Stimulated activated CD8-positive, alpha-beta memory T cell treated with anti-CD3 and anti-CD28 coated beads, Interleukin-2, amount 100 ng/mL, for 48 hours (primary cell): ENCODE data around the gene MYO1H.
"Not testable (repeated sequence)": the region's sequence is repeated elsewhere in the genome, so short reads cannot be mapped to it uniquely, and the experiment has no call there.

Experiments used
- DNase-seq, 2 donors: peaks; one replicate each; pipeline ENCODE4 v3.0.0-alpha.2; 2020; ENCODE audit warnings: low read depth in 2 of 2

The MYO1H gene, protein sequence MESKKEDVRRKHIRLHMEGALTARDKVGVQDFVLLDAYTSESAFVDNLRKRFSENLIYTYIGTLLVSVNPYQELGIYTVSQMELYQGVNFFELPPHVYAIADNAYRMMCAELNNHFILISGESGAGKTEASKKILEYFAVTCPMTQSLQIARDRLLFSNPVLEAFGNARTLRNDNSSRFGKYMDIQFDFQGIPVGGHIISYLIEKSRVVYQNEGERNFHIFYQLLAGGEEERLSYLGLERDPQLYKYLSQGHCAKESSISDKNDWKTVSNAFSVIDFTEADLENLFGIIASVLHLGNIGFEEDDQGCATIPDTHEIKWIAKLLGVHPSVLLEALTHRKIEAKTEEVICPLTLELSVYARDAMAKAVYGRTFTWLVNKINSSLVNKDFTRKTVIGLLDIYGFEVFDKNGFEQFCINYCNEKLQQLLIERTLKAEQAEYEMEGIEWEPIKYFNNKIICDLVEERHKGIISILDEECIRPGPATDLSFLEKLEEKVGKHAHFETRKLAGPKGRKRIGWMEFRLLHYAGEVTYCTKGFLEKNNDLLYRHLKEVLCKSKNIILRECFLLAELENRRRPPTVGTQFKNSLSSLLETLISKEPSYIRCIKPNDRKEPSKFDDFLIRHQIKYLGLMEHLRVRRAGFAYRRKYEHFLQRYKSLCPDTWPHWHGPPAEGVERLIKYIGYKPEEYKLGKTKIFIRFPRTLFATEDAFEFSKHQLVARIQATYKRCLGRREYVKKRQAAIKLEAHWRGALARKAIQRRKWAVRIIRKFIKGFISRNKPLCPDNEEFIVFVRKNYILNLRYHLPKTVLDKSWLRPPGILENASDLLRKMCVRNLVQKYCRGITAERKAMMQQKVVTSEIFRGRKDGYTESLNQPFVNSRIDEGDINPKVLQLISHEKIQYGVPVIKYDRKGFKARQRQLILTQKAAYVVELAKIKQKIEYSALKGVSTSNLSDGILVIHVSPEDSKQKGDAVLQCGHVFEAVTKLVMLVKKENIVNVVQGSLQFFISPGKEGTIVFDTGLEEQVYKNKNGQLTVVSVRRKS

DNA sequence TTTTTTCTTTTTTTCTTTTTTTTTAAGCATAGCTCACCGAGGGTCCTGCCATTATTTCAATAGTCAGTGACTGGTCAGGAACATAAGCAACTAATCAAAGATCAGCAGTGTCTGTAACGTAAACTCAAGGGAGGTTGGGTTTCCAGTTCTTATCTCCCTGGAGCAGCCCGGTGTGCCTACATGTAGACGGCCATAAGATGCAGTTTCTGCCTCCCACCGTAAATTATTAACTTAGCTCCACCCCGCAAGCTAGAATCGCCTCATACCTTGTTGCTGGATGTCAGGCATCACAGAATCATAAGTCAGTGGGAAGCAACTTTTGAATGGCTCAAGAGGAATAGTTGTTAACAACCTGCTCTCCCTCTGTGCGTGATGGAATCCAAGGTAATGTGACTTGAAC lies at the start of gene MYO1H:
Gene MYO1H, plus strand, starts transcription at position 312 of the 400 bp plus-strand sequence. Its CDS starts 61 bp downstream, at position 373.
- DNase-seq, result no peak

DNA sequence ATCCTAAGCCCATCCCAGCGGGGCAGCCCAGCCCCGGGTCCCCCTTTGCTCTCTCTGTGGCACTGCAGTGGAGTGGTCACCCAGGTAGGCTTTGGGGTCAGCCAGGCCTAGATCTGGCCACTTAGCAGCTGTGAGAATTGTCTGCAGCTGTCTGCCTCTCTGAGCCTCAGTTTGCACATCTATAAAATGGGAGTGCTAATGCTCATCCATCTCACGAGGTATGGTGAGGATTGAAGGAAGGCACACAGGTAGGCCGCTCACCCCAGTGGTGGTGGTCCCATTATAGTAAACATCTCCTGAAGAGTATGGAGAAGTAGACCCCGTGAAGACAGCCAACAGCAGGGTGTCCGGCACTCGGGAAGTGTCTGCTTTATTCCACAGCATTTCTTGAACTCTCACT lies 47.9 kb upstream of the MYO1H start:
- DNase-seq, result no peak

DNA sequence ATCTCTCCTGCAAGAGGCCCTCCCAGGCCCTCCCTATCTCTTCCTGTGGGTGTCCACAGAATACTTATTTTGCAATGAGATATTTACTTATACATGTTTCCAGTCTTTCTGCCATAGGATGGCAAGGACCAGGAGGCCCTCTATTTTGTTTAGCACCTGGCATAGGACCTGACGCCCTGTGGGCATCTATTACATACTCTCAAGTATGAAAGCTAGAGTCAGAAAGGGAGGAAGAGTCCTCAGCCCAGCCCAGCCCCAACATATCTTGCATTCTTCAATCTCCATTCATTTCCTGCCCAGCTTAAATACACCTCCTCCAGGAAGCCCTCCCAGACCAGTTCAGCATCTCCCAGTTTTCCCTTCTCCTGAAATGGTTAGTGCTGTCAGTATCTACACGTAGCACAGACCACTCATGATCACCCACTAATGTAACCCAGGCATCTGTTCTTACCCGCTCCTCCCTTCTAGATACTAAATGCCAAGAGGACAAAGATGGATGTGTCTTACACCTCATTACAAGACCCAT lies 46.0 kb upstream of the MYO1H start:
- no peak for DNase-seq

DNA sequence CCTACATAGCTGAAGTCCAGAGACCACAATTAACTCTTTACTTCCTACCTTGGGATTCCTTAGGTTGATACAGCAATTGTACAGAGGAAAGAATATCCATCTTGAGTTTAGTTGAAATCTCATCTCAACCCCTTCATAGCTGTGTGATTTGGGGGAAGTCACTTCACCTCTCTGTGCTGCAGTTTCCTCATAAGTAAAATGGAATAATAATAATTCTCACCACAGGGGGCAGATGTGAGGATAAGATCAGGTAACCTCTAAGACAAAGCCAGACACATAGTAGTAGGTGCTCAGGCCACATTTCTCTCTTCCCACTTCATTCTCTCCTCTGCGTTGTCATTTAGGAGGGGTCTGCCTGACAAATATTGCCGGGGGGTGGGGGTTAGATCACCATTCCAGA lies 45.3 kb upstream of the MYO1H start:
- no peak for DNase-seq

DNA sequence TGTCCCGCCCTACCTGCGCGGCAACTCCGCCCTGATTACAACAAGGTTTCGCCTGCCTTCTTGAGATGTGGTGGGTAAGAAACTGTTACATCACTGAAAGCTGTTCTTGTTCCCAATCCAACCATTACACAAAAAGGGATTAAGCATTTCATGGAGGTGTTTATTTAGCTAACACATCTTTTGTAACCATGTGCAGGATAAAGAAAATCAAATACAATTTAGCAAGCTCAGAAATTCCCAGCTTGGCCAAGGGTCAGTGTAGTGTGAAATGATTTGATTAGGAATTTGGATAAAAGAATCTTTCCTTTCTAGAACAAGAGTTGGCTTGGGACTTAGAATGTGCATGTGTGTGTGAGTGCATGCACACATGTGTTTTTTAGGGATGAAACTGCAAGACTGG lies 44.9 kb upstream of the MYO1H start:
- no peak for DNase-seq

DNA sequence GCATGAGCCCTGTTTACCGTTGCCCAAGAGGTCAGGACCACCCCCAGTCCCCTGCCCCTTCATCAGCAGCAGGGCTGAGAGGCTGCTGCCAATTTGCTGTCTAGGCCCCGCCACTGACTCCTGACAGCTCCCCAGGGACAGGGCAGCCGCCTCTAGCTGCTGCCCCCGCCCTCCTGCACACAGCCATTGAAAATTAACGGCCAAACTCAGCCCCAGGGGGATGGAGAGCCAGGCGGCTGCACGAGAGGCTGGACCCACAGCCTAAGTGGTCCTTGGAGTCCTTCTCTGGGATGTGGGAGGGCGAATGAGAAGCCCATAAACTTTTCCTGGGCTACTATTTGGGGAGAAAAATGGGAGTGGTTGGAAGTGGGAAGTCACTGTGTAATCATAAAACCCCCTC lies 43.2 kb upstream of the MYO1H start:
- DNase-seq, result no peak

DNA sequence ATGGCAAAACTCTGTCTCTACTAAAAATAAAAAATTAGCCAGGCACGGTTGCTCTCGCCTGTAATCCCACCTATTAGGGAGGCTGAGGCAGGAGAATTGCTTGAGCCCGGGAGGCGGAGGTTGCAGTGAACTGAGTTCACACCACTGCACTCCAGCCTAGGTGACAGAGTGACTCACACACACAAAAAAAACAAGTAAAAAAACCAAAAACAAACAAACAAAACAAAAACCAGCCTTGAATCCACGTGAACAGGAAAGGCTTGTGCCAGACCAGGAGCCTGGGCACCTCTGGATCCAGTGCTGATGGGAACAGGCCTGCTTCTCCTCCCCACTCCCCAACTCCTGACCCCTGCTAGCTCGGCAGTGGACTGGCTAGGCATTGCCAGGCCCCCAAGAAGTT lies 42.2 kb upstream of the MYO1H start:
- no peak for DNase-seq

DNA sequence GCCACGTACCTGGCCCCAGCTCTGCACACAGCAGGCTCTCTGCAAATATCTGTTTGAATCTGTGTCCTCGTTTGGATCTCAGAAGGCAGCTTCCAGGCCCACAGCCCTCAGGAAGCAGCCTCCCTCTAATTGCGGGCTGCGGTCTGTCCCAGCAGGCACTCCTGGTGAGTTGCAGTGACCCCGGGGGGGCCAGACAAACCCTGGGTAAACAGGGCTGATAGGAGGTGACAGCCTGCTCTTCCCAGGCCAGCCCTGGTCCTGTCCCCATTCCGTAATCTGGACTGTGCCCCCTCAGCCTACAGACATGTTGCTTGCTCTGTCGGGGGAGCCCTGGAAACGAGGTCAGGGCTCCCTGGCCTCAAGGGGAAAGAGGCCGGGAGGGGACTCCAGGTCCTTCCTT lies 40.6 kb upstream of the MYO1H start:
- DNase-seq, result no peak

DNA sequence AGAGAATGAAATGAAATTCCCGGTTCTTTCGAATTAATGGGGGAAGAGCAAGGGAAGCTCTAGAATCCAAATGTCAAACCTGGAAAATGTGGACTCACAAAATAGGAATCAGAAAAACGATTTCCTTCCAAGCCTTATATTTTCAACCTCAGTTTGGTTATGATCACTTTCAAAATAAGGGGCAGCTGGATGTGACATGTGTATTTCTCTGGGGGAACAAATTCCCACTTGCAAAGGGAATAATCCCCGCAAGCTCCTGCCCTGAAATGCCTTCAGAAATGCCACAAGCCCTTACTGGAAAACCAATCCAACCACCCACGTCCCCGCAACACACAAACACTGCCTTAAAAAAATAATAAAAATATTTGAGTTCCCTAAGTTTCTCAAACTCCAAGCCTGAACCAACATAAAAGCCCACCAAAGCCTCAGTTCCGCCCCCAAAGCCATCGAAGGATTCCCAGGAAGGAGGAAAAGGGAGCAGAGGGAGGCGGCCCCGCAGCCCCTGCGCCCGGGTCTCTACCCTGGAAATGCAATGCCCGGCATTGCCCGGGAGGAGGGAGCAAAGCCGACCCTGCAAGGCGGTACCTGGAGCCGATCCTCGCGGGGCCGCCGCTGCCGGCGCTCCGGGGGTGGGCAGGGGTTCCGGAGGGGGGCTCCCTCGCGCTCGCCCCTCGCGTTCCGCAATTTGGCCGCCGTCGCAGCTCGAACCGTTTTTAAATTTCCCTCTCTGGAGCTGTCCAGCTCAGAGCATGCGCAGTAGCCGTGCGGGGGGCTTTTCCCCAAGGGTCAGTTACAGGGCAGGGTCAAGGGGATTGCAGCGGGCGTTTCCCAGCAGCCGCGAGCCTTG lies 38.9 kb upstream of the MYO1H start, which contains the start of gene FOXN4:
Gene FOXN4, minus strand, starts transcription at position 751 of the 847 bp plus-strand sequence. CDS start 963 bp downstream, outside the sequence.
- DNase-seq, result no peak

DNA sequence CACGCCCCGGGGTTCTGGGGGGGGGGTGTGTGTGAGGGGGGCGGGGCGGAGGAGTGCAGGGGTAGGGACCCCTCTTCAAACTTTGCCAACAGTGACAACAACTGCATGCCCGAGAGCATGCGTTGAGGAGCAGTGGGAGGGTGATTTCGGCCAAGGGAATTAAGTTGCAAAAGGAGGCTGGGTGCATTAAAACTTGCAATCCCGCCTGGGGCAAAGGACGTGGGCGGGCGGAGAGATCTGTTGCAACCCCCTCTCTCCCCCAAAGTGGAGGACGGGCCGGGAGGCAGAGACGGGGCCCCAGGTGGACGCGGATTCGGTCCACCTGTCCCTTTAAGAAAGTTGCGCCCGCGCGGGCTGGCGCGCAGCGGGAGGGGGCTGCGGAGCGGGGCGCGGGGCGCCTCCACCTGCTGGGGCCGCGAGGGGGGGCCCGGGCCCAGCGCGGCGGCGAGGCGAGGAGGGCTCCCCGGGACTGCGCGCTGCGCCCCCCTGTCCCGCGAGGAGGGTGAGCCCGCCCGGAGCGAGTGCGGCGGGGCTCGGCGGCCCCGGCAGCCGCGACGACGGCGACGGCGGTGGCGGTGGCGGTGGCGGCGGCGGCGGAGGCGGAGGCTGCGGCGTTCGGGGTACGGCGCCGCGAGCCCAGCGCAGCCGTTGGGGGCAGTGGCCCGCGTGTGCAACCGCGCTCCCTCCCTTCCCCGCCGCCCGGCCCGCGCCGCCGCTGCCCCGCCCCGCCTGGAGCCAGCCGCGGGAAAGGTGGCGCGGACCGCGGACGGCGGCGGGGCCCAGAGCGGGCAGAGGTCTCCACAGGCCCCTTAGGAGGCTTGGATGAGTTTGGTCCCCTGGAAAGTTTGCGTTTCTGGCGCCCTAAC lies 38.1 kb upstream of the MYO1H start:
- DNase-seq, result no peak

DNA sequence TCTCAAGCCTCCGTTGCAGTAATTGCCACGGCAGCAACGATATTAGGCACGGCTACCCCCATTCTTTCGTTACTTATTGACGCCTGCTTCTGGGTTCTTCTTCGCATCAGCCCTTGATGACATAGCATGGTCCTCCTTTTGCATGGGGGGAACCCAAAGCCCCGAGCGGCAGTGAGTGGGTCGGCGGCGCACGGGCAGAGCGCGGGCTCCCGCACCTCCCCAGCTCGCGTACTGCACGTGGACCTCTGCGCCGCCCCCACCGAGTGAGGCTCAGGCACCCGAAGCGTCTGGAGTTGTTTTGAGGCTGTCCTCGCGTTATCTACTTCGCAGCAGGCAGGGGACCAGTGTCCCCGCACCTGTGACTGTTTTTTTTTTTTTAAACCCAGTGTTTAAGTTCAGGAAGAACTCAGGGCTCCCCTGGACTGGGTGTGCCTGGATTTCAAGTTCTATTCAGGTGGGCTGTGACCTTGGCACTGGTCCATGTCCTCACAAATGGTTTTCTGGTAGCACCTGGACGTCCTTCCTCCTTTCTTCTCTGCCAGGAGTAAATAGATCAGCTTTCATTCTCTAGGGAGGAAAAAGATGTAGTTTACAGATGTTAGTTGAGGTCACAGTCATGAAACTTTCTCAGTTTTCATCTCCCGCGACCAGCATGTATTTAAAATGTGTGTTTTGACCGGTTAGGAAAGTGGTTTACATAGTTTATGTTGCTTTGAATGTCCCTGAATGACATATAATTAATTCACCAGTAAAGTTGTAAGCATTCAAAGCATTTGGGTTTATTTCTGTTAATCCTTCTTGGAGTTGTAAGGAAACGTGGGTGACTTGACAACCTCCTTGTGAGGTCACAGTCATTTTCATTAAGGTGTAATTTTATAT lies 37.2 kb upstream of the MYO1H start:
- no peak for DNase-seq

DNA sequence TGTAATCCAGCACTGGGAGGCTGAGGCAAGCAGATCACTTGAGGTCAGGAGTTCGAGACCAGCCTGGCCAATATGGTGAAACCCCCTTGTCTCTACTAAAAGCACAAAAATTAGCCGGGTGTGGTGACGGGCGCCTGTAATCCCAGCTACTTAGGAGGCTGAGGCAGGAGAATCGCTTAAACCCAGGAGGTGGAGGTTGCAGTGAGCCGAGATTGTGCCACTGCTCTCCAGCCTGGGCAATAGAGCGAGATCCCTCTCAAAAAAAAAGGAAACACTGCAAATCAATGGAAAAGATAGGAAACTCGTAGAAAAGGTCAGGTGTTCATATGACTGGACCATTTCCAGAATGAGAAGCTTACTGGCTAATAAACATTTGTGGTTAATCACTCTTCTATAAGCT lies 26.4 kb upstream of the MYO1H start:
- not testable (repeated sequence) for DNase-seq

DNA sequence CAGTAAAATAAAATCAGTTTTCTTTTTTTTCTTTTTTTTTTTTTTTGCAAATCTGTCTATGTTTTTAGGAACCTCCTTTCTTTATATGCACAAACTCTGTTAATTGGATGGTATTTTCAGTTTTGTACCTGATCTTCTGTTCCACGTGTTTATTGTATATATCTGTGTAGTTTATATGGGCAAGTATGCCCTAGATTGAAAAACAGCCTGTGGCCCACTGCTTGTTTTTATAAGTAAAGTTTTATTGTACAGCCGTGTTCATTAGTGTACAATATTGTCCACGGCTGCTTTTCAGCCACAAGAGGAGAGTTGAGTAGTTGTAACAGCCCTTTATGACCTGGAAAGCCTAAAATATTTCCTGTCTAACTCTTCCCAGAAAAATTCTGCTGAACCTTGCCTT lies 18.7 kb upstream of the MYO1H start:
- DNase-seq, result no peak

DNA sequence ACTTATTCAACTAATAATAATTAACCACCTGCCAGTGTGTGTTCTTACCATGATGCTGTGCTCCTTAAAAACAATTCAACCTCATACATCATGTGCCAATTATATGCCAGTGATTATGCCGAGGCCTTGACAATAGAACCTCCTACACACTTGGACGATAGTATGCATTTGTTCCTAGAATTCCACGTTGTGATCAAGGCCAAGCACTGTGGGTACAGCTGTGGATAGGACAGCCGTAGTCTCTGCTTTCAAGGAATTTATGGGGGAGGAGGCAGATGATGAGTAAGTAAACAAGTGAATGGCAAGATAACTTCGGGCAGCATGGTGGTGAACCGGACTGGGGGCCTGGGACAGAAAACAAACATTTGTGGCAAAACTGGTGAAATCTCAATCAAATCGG lies 18.0 kb upstream of the MYO1H start:
- no peak for DNase-seq

DNA sequence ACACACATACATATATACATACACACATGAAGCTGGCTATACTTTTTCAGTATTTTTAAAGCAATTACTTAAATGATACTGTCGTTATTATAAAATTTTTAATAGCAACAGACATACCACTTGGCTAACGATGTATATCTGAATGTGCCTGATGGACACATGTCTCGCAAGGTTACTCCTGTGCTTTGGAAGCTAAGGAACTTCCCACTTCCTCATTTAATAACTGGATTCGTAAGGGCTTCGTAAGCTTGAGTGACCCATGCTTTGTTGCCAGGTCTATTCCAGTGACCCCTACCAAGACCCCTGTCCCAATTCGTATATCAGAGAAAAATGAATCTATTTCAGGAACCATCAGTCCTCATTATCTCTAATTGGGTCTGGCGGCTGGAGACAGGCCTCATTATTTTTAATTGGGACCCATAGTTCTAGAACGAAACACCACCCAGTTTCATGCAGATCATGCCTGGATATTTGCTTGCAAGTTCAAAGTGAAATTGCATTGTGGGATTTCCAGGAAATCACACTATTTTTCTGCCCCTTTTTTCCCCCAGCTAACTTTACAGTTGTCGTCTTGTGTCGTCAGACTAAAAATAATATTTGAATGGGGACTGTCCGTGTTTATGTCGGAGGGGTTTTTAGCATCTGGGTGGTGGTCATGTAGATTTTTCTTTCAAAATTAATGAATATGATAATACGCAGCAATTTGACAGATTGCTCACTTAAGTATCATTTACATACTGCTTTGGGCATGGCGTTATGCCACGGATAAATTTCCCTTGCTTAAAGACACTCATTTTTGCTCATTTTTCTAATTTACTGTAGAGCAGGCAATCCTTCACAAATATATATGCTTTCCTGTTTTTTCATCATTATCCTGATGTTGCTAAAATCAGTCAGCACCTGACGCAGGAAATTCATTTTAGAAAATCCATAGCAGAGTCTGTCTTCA lies 17.1 kb upstream of the MYO1H start:
- DNase-seq, result no peak

DNA sequence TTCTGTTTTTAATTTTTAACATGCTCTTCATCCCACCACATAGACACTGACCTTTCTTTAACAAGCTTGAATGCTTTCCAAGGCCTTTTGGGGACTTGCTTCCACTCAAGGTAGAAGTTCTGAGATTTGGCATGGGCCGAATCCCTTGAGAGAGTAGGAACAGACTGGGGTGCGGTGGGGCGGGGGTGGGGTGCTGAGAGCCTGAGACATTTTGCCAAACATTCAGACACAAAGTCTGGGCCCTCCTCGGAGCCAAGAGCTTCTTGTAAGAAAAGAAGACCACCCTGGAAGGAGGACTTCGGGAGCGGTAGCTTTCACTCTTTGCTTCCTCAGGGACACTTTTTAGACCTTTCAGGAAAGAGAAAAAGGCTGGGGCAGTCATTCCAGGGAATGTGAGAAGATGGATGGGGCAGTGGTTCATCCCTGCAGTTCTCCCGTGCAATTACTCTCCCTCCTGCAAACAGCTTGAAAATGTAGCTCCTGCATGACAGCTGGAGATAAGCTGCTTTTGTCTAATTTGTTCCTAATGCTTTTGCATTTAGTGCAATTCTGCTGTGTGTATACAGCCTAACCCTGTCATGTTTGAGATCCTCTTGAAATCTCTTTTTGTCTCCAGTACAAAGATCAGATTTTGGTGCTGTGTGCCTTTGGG lies 16.3 kb upstream of the MYO1H start:
- no peak for DNase-seq

DNA sequence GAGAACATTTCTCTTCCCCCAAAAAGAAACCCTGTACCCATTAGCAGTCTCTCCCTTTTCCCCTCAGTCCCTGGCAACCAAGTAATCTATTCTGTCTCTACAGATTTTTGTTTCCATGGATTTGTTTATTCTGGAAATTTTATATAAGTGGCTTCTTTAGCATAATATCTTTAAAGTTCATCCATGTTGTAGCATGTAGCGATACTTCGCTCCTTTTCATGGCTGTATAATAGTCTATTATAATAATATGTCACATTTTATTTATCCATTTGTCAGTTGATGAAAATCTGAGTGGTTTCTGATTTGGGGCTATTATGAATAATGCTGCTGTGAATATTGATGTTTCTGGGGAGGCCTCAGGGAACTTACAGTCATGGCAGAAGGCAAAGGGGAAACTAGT lies 12.8 kb upstream of the MYO1H start:
- no peak for DNase-seq

DNA sequence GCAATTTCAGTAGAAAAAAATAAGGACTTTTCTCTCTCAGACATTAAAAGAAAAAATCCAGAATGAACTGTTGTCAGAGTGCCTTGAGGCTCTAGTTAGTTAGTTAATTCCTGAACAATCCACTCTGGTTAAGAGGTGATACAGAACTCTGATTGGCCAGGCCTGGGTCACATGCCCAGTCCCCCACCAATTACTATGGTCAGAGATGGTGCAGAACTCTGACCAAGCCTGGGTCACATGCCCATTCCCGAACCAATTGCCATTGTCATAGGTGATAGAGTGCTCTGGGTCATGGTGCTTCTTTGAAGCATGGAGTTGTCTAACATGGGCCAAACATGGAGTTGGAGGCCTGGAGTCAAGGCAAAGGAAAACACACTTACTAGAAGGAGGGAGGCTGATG lies 11.1 kb upstream of the MYO1H start:
- no peak for DNase-seq
